GM23248 (cell line): Measurements from ENCODE around the gene ZNF407. TPM values are rescaled to one million over a fixed set of nuclear protein-coding genes. Genes with fewer than 3 reads are reported as not detected.

Experiments used
- DNase-seq: peaks from one replicate; pipeline ENCODE4 v3.0.0-alpha.2; 2015
- H2AFZ ChIP-seq: fragments of 200-600 bp; sonication (generic); 2 replicates; pipeline ENCODE4 v1.6.1; 2016; ENCODE audit warnings: antibody characterized with exemption
- H3F3A ChIP-seq: fragments of 200-600 bp; sonication (generic); 2 replicates; pipeline ENCODE4 v1.6.1; 2016; ENCODE audit warnings: mild to moderate bottlenecking, antibody characterized with exemption, mixed run types; ENCODE audit not compliant: insufficient read depth
- H3K27ac ChIP-seq: fragments of 200-600 bp; sonication (generic); 2 replicates; pipeline ENCODE4 v1.5.1; 2016; ENCODE audit warnings: mild to moderate bottlenecking
- H3K27me3 ChIP-seq: fragments of 200-600 bp; sonication (generic); replicated peaks from 2 replicates; pipeline ENCODE4 v1.6.1; 2016; ENCODE audit warnings: mild to moderate bottlenecking; ENCODE audit not compliant: insufficient read depth
- H3K36me3 ChIP-seq: fragments of 200-600 bp; sonication (generic); 2 replicates; pipeline ENCODE4 v1.6.1; 2016; ENCODE audit warnings: low read depth, mild to moderate bottlenecking
- H3K4me1 ChIP-seq: fragments of 200-600 bp; sonication (generic); 2 replicates; pipeline ENCODE4 v1.6.1; 2016; ENCODE audit warnings: mild to moderate bottlenecking; ENCODE audit not compliant: insufficient read depth
- H3K4me2 ChIP-seq: fragments of 200-600 bp; sonication (generic); one replicate; pipeline ENCODE4 v1.6.1; 2016; ENCODE audit warnings: mild to moderate bottlenecking; ENCODE audit not compliant: unreplicated experiment
- H3K4me3 ChIP-seq: fragments of 200-600 bp; sonication (generic); 2 replicates; pipeline ENCODE4 v1.5.1; 2016; ENCODE audit warnings: mild to moderate bottlenecking
- H3K79me2 ChIP-seq: fragments of 200-600 bp; sonication (generic); 2 replicates; pipeline ENCODE4 v1.6.1; 2016; ENCODE audit warnings: mild to moderate bottlenecking; ENCODE audit not compliant: insufficient read depth
- H3K9ac ChIP-seq: fragments of 200-600 bp; sonication (generic); 2 replicates; pipeline ENCODE4 v1.6.1; 2016; ENCODE audit warnings: mild to moderate bottlenecking
- H3K9me2 ChIP-seq: fragments of 200-600 bp; sonication (generic); 2 replicates; pipeline ENCODE4 v1.6.1; 2016; ENCODE audit warnings: mixed run types, mild to moderate bottlenecking, moderate library complexity; ENCODE audit not compliant: insufficient read depth
- H3K9me3 ChIP-seq: fragments of 200-600 bp; sonication (generic); one replicate; pipeline ENCODE4 v1.6.1; 2017; ENCODE audit warnings: low read depth
- H4K20me1 ChIP-seq: fragments of 200-600 bp; sonication (generic); 2 replicates; pipeline ENCODE4 v1.6.0; 2016; ENCODE audit not compliant: insufficient read depth
- EZH2 ChIP-seq: fragments of 200-600 bp; sonication (generic); IDR thresholded peaks from 2 replicates; pipeline ENCODE4 v1.6.1; 2018; ENCODE audit warnings: antibody characterized with exemption, mild to moderate bottlenecking; ENCODE audit not compliant: insufficient read depth, poor library complexity, severe bottlenecking
- EZH2phosphoT487 ChIP-seq: fragments of 200-600 bp; sonication (generic); IDR thresholded peaks from 2 replicates; pipeline ENCODE4 v1.6.1; 2018; ENCODE audit warnings: antibody characterized with exemption, moderate library complexity, mild to moderate bottlenecking, low read depth; ENCODE audit not compliant: insufficient read depth
- WGBS, 2 experiments: methylation state at CpG; one replicate each; pipeline ENCODE4 v1.1.6; 2015 to 2017; ENCODE audit warnings: low lambda C conversion rate in 2 of 2, low coverage in 1 of 2; ENCODE audit errors: missing lambda C conversion rate in 2 of 2; 5-methylcytosine and 5-hydroxymethylcytosine counted together
- in situ Hi-C: fragments of 300-500 bp; cut with MboI; formaldehyde crosslinking; loops from 2 replicates; pipeline ENCODE4 v1.15.0; 2020
- polyA plus RNA-seq: library from polyadenylated mRNA; unstranded; fragments of >200 nt; fragmentation: Nextera tagmentation; extraction: Ambion mirVana; gene quantifications from 2 replicates; pipeline ENCODE4 v1.2.1, GENCODE V29; 2016
- total RNA-seq: library from RNA; depleted of rRNA; stranded (reverse); fragments of >200 nt; shearing (Covaris generic); gene quantifications from 2 replicates; pipeline ENCODE4 v1.2.3, GENCODE V29; 2014

Gene ZNF407
- total and polyA plus RNA-seq, 2 experiments from 2014 or later, result 2.6 to 6.3 TPM

GRCh38 chr18:74732380-74732779, 134.7 kb downstream of the ZNF407 start:
- Histone ChIP-seq H3K79me2 (no peaks in the 10 kb centered on the region), H3F3A (peaks cover 23% of the 10 kb centered on the region), H3K4me1 (peaks cover 27% of the 10 kb centered on the region), H3K9me2 (no peaks in the 10 kb centered on the region), H3K4me2 (no peak overlapping the region), H4K20me1 (no peaks in the 10 kb centered on the region), H2AFZ (no peak overlapping the region), H3K4me3 (no peak overlapping the region), H3K36me3 (no peaks in the 10 kb centered on the region), H3K9ac (no peak overlapping the region), H3K27me3 (no peaks in the 10 kb centered on the region), H3K27ac (no peak overlapping the region), H3K9me3 (no peaks in the 10 kb centered on the region)
- in situ Hi-C loops, result no loop called here
- WGBS, 2 experiments, result 100% methylated on average over 1 of the region's 1 CpG
- DNase-seq, result no peak
- TF ChIP-seq EZH2 (no peak), EZH2phosphoT487 (no peak)

- DNase-seq, result no peak
- Histone ChIP-seq H3K27ac (no peak overlapping the region), H2AFZ (no peak overlapping the region), H4K20me1 (no peaks in the 10 kb centered on the region), H3K36me3 (no peaks in the 10 kb centered on the region), H3K27me3 (no peaks in the 10 kb centered on the region), H3K79me2 (no peaks in the 10 kb centered on the region), H3K9ac (no peak overlapping the region), H3K4me3 (no peak overlapping the region), H3K9me3 (no peaks in the 10 kb centered on the region), H3F3A (peaks cover 23% of the 10 kb centered on the region), H3K9me2 (no peaks in the 10 kb centered on the region), H3K4me1 (peaks cover 27% of the 10 kb centered on the region), H3K4me2 (no peak overlapping the region)
- no peak for TF ChIP-seq EZH2phosphoT487
- in situ Hi-C loops, result no loop called here
- 80 to 94% methylated on average over 3 of the region's 3 CpGs for WGBS, 2 experiments
Observed at GRCh38 chr18:74733598-74733997, 135.9 kb downstream of the ZNF407 start.

GRCh38 chr18:74734013-74734444, 136.4 kb downstream of the ZNF407 start:
- no peak for DNase-seq
- Histone ChIP-seq H3K4me3 (no peak overlapping the region), H3F3A (peaks cover 23% of the 10 kb centered on the region), H3K27ac (no peak overlapping the region), H3K9me2 (no peaks in the 10 kb centered on the region), H3K9ac (no peak overlapping the region), H3K9me3 (no peaks in the 10 kb centered on the region), H3K4me2 (no peak overlapping the region), H3K79me2 (no peaks in the 10 kb centered on the region), H4K20me1 (no peaks in the 10 kb centered on the region), H3K4me1 (peaks cover 27% of the 10 kb centered on the region), H3K36me3 (no peaks in the 10 kb centered on the region), H2AFZ (no peak overlapping the region), H3K27me3 (no peaks in the 10 kb centered on the region)
- in situ Hi-C loops, result no loop called here
- TF ChIP-seq EZH2 (no peak), EZH2phosphoT487 (no peak)
- 89% methylated on average over 11 of the region's 11 CpGs for WGBS, 2 experiments

GRCh38 chr18:74739926-74740325, 142.3 kb downstream of the ZNF407 start:
- no peaks in the 10 kb centered on the region; the same call in 1 of the 2 replicates for H3K9me2 ChIP-seq
- no peaks in the 10 kb centered on the region for H3K27me3 ChIP-seq
- H3K9ac ChIP-seq, result no peak overlapping the region
- H3K4me2 ChIP-seq, result no peak overlapping the region
- H3K4me3 ChIP-seq, result no peak overlapping the region
- in situ Hi-C loops, result no loop called here
- H2AFZ ChIP-seq, result no peak overlapping the region
- no peaks in the 10 kb centered on the region; the same call in 1 of the 2 replicates for H3K79me2 ChIP-seq
- H3K9me3 ChIP-seq, result no peaks in the 10 kb centered on the region
- WGBS, 2 experiments, result 96 to 98% methylated on average over 5 of the region's 5 CpGs
- TF ChIP-seq EZH2, result no peak
- TF ChIP-seq EZH2phosphoT487, result no peak
- H4K20me1 ChIP-seq, result no peaks in the 10 kb centered on the region
- no peak overlapping the region for H3K27ac ChIP-seq
- no peaks in the 10 kb centered on the region for H3K4me1 ChIP-seq
- DNase-seq, result no peak
- H3F3A ChIP-seq, result 0 out of 2 replicates have a peak, but pooled peaks cover under 1% of the 10 kb centered on the region
- no peaks in the 10 kb centered on the region for H3K36me3 ChIP-seq
